Activated CD4-positive, alpha-beta T cell treated with anti-CD3 and anti-CD28 coated beads for 1 hour (primary cell): ENCODE measurements around the gene LUM.

Experiments used
- DNase-seq: peaks from one replicate; pipeline ENCODE4 v3.0.0-alpha.2; 2020

LUM gene

DNA sequence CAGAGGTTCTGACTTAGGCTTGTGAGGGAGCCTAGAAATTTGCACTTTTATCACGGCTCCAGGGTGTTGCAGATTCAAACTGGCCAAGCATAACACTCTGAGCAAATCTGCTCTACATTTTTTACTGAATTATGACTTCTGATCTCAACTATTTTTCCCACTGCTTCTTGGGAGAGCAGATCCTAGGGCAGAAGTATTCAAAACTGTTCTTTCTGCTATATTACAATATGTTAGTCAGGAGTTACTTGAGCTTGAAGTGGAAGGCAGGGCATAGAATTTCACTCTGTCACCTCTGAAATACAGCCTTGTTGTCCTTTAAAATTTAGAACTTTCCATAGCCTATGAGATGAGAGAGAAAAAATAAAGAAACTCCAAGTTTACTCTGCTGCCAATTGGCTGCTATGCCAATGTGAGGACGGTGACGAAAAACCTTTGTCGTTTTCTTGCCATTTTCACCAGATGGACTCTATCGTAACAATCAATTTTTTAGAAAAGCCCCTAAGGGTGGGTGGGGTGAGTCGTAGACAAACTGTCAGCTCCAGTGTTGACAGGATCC, 37.1 kb downstream of the LUM start:
- DNase-seq: no peak

- DNase-seq: no peak
These were observed 37.9 kb downstream of the LUM start for GRCh38 chr12:91073426-91073825.

GRCh38 chr12:91072931-91073330, 38.4 kb downstream of the LUM start:
- DNase-seq: no peak

DNA sequence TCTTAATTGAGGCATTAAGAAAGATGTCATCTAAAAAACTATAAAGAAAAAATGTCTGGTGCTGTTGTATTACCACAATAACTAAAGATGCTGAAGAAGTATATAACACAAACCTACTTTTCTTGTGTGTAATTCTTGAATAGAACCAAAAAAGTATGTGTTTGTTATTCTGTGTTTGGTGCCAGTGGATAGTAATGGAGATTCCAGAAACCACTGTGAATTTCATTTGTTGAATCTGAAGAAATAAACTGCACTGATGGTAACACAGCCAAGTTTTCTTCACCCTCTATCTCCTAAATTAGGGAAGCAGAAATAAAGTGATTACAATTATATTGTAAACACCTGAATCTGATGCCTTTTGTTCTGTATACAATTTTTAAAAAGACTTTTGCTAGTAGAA, 40.4 kb downstream of the LUM start:
- DNase-seq: no peak

- DNase-seq: no peak
These were observed 45.9 kb downstream of the LUM start for GRCh38 chr12:91065396-91065795.

- DNase-seq: no peak
These were observed 46.7 kb downstream of the LUM start for GRCh38 chr12:91064640-91065039.

DNA sequence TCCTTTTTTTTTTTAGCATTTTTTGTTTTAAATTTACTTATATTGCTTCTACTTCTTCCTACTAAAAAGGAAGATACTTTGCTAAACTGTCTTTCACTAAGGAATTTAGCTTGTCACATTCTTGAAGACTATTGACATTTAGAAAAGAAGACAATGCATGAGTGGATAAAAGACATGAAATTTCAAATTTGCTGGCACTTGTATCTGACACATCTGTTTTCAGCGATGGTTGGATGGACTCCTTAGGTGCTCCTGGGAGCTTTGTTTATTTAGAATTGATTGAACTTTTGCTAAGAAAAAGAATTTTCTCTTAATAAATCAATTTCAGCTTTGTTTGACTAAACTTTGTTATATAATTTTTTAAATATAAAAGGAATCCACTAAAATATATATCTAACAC, 50.2 kb downstream of the LUM start:
- no peak for DNase-seq

DNA sequence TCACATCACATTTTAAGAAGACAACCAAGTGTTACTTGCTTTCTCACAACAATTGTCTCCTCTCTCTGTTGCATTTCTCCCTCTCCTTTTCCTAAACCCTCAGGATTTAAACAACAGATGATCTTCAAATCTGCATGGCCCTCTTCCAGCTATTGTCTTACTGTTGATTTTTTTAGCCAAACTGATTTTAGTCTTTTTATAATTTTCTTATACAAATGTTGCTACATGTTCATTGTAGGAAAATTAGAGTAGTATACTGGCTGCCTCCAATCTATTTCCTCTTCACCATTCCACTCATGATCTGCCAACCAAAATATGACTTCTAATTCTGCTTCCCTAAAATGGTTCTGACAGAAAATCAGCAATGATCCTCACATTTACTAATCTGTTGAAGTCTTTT, 52.1 kb downstream of the LUM start:
- DNase-seq: no peak

DNA sequence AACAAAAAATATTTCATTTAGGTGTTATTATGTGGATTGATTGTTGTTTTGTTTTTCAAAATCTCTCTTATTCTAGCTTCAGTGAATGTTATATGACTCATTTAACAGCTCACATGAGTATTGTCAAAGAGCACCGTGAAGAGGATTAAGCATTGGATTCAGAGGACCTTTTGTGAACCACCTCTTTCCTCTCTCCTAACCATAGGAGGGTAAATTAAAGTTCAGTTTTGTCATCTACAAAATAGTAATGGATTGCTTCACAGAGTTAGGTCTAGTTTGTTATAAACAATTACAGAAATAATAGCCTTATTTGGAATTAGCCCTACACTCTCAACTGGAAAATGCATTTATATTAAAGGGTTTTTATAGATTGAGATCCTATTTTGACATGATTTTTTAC, 52.5 kb downstream of the LUM start:
- DNase-seq: no peak

DNA sequence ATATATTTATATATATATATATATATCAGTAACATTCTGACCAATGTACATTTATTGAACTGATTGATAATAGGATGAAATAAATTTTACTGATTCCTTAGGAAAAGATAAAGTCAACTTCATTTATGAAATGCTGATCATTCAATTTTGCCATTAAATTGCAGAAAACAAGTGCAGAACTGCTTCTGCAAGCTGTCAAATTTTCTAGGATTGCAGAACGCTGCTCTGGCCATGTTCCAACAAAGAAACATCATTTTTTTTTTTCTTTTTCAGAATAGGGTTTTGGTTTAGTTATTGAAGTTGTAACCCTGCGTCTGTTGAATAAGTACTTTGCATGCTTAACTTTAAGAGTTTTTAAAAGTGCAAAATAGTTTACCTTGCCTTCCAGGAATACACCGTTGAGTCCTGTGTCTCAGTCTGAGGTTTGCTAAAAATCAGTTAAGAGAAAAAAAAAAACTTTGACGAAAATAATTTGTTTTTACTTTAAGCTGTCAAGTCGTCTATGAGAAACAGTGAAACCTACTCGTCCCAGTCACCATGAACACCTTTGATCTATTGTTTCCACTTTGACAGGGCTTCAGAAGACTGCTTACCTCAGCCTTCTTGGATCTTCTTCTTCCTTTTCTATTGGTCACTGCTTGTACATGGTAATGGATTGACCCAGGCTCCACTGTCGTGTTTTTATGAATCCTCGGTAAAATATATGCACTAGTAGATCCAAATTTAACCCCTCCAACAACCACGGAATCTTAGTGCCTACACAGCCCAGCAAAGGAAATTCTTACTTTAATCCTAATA, 53.7 kb downstream of the LUM start, which contains the start of gene KERA:
KERA (minus strand) TSS at position 657 of the 798 bp plus-strand sequence. CDS start 1,743 bp downstream, outside the sequence.
- DNase-seq: no peak

DNA sequence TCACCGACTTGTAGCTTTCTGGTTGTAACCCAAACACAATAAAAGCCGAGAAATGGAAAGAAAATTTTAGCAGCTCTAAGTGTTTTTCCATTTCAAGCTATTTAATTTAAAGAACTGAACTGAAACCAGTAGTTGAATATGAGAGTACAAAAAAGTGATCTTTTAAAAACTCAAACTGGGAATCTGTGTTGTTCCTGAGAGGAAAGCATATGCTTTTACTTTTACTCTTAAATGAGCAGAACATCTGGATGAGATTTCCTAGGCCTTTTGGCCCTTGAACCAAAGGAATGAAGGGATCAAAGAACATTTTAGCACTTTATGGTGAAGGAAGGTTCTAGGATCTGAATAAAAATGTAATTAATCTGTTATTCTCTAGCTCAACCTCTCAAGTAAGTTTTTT, 54.8 kb downstream of the LUM start:
- no peak for DNase-seq

DNA sequence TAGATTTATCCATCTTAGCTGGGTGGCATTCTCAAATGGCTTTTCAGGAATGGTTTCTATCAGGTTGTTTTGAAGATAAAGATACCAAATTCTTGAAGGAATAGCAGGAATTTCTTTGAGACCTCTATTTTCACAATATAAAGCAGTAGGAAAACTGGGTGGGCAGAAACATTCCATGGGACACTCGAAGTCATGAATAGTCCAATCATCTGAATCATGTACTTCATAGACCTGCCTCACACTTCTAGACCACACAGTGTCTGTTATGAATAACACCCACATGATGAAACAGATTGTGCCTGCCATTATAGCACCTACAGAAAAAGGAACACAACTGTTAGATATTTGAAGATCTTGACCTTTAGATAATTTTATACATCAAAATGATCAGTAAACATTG, 55.3 kb downstream of the LUM start:
- no peak for DNase-seq

- DNase-seq: no peak
These were observed 57.2 kb downstream of the LUM start for GRCh38 chr12:91053951-91054715.
